Activated effector memory CD4-positive, alpha-beta T cell treated with Interleukin-2 at 50 U/mL for 16 hours (primary cell): ENCODE measurements around the gene RERE.

ENCODE experiments used
- DNase-seq: peaks from one replicate; pipeline ENCODE4 v3.0.0-alpha.2; 2020

Gene RERE

DNA sequence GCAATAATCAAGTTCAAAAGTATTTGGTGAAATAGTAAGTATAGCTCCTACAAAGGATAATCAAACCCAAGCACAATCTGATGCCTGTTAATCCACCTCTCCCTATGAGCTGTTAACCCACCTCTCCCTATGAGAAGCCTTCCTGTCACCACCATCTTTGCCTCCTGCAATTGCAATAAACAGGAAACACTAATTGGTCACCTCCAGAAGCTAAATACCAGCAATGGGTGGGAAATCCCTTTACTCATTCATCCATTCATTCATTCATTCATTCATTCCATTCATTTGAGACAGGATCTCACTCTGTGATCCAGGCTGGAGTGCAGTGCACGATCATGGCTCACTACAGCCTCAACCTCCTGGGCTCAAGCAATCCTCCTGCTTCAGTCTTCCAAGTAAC is 132.8 kb downstream of the RERE start:
- DNase-seq = no peak

DNA sequence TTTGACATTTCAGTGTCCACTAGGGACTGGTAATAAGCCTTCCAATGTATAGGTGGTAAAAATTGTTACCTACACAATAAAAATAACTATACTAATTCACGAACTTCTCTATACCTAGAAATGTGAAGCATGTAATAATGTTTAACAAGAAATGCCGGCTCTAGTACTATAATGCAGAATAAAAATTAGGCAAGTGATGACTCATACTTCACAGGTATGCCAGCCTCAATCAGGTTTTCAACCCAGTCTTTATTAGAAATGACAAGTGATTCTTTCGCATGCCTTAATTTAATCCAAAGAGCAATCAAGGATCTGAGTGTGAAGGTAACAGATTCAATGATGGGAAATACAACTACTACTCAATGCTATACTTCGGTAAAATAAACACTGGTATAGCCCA is 134.9 kb downstream of the RERE start:
- no peak for DNase-seq

DNA sequence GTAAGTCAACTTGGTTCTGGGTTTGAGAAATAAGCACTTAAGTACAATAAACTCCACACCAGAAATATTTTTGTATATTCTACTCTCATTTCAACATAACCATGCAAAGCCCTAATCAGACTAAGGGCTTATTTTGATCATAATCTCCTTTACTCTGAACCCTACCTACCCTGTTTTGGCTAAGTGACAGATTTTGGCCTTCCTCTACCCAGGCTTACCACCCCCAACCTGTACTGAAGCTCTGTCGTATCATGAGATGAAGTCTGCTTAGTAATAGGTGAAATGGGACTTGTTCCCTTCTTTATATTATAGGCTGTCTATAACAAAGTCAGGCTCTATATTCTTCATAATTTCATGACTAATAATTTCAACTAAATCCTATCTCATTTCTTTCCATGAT is 135.5 kb downstream of the RERE start:
- no peak for DNase-seq

DNA sequence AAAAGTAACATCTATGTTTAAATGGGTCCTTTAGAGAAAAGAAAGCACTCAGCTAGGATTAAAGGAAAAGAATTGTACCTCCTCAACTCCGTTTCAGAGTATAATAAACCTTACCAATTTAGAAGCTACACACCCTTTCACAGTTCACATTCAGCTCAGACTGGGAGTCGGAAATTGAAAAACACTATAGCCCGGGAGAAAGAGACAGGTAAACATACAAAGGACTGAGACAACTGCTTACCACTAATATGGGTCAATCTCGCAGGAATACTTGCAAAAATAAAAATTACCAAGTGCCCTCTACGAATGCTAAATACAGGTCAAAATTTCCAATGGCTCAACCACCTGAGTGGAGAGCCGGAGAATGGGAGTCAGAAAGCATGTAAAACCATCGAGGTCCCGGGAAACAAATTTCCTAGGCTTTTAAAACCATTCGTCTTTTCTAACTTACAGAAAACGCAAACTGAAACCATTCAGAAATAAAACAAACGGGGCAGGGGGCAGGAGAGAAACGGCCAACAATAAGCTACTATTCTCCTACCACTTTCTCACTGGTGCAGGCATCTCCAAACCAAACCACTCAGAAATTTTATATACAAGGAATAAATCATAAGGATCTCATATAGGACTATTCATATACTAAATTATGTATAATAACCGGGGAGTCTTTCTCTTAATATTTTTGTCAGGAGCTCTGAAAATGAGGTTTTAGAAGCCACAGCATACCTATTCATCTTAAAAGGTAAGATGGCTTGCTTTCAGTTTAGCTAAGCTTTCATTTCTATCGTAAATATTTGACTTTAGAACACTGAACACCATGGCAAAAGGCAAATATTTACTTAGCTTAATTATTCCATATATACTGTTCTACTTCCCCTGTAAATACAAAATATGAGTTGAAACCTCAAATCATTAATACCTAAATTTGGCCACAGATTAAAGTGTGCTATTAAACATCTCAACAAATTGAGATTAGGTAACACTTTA is 136.5 kb downstream of the RERE start:
- no peak for DNase-seq

DNA sequence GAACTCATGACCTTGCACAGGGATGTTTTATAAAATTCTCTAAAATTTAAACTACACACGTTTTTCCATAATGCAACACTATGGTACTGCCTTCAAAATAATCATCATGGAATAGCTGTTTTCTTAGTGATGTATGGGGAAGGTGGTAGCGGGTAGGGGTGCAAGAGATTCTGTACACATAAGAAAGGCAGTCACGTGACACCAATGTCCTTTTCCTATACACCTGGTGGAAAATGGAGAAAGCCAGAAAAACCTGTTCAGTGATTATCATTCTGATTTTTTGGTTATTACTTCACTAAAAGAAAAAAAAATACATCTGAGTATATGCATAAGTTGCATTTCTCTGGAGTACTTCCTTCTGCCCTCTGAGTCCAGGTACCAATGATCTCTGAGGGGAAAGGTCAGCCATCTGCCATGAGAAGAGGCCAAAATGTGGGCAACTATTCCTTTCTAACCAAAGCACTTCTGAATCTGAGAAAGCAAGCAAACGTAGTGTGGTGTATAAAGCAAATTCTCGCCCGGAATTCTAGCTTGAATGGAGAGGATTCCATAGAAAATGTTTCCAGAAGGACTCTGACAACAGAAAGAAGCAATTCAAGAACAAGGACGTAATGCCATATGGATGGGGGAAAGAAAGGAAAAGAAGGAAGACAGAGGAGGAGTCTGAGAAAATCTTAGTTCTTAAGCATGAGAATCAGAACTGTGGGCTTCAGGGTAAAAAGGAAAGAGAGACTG is 137.3 kb downstream of the RERE start:
- DNase-seq = no peak

DNA sequence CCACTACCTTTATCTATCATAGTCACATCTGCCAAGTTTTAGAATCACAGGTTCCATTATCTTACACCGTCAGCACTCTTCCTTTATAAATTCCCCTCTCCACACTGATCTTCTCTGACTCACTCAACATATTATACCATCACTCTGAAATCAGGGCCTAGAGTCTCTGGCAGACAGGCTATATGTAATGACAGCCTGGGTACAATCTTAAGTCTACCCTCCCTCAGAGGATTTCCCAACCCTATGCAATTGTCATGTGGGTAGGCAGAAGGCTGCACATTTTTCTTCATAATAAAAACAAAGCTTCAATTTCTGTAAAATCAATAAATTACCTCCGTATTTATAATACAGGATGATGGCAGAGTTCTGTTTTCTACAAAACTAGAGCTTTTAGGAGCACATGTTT is 138.0 kb downstream of the RERE start:
- DNase-seq = no peak

DNA sequence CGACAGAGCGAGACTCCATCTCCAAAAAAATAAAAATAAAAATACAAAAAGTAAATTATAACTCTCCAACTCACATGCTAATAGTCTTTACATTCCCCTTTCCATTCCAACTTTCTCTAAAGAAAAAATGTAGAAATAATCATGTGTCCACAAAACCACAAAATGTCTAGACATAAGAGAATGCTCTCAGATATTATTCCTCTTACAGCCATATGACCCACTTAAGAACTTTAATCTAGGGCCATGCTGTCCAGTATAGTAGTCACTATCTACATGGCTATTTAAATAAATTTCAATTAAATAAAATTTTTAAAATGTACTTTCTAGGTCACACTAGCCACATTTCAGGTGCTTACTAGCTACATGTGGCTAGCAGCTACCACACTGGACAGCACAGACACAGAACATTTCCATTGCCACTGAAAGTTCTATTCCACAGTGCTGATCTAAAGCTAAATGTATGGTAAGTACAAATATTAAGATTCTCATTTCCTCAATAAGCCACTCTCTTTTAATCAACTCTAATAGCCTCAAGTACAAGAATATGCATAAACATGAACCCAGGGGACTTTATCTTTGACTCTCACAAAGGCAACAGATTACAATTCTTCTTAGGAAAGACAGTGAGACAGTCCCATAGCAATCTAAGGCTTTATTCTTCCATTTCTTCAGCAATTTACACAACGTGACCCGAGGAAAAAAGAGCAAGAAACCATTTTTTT is 138.6 kb downstream of the RERE start:
- DNase-seq = no peak

DNA sequence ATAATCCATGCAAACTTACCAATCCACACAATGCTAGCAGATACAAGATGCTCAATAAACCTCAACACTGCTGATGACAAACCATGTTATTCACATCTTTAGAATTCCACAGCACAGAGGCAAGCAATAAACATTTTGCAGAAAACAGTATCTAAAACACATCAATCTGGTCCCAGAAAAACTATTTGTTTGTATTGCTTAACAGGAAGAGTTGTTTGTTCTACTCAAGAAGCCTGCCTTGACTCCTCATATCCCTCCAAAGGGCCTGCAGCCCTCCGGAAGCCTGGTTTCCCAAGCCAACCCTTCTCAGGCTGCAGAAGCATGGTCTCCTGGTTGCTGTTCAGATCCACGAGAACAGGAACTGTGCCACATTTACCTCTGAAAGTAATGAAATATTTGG is 139.7 kb downstream of the RERE start:
- DNase-seq = no peak

DNA sequence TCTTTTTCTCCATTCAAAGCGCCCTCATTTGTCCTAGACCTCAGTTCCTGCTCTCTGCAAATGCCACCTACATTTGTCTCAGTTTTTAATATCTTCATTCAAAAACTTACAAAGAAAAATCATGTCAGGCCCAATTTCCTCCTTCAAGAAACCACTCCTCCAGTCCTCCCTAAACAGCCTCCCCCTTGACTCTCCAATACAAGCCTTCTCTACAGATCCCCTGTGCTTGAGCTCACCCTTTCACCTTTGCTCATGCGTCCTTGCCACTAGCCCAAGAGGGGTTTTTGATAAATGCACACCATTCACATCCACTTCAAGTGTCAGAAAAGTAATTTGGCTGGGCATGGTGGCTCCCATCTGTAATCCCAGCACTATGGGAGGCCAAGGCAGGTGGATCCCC is 140.6 kb downstream of the RERE start:
- no peak for DNase-seq

DNA sequence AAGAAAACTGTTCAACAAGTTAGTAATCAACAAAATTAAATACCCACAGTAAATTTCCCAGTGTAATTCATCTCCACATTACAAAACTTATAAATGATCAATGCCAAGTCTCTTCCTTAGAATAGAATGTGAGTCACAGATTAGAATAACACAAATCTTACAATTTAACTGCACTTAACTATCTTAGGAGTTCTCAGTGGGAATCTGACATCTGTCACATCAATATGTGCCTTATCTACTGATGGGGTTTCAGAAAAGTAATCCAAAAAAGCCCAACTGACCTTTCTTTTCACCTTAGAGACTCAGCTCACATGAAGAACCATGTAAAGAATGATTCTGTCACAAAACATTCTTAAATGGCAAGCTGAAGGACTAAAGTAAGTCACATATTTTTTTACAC is 141.4 kb downstream of the RERE start:
- no peak for DNase-seq

DNA sequence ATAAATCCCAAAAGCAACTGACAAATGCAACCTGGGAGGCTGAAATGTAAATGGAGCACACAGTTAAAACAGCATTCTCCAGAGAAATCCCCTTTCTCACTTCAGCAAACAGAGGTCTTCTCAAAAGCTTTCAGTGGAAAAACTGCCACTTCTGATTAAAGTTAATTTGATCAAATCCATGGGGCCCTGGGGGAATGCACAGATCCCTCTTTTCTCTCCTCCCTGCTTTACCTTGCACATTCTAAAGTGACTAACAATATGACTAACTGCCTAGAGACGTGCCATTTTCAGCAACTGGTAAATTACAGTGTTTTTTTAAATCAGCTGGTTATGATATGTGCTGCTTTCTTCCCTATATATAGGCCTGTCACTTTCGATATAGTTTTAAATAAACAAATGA is 142.5 kb downstream of the RERE start:
- no peak for DNase-seq

DNA sequence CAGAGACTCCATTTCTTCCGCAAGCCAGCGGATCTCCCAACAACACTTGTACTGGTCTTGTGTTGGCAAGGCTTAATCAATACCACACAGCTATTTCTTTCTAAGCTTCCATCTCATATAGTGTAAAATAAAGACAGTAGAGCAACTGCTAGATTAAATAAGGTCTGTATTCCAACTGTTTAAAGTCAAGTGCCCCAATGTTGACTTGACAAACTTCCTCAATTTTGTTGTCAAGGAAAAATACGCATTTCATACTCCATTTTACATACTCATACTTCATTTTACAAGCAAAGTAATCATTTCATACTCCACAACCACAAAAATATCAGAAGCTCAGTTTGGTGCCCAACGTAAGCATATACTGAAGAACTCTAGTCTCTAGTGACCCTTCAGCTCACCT is 143.0 kb downstream of the RERE start:
- DNase-seq = no peak

DNA sequence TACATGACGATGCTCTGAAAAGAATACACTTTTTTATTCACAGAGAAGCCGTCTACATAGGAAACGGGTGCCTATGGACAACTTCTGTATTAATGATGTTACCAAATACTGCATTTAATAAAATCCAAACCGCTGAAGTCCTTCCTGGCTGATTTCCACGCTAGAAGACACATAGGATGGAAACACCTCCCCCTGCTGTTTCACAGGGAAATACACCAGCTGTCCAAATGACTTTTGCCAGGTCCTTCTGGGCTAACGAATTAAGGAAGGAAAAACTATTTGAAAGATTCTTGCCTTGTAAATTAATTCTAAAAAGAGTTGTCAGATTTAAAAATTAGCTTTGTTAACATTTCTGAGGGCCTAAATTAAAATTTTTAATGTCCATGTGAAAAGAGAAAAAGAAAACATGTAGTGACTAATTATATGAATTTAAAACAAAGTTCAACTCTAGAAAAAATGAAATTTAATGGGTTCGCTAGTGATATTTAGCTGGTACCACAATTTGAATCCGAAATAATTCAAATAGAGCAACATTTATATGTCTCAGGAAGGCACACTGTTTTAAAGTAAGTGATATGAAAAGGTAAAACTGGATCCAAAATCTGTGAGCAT is 146.0 kb downstream of the RERE start:
- DNase-seq = no peak

DNA sequence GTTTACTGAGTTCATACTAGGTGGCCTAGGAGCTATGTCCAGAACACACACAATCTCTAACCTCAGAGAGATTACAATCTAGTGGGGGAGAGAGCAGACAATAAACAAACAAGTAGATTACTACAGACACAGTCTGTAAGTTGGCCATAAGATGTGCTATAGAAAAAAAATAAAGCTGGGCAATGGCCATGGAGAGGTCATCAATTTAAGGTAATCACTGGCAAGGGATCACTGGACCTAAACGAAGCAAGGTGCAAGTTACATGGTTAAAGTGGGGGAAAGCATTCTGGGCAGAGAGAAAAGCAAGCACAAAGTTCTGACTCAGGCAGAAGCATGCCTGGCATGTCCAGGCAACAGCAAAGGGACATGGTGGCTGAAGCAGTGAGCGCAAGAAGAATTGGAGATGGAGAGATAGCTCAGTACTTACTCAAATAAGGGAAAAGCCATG is 147.0 kb downstream of the RERE start:
- DNase-seq = no peak

DNA sequence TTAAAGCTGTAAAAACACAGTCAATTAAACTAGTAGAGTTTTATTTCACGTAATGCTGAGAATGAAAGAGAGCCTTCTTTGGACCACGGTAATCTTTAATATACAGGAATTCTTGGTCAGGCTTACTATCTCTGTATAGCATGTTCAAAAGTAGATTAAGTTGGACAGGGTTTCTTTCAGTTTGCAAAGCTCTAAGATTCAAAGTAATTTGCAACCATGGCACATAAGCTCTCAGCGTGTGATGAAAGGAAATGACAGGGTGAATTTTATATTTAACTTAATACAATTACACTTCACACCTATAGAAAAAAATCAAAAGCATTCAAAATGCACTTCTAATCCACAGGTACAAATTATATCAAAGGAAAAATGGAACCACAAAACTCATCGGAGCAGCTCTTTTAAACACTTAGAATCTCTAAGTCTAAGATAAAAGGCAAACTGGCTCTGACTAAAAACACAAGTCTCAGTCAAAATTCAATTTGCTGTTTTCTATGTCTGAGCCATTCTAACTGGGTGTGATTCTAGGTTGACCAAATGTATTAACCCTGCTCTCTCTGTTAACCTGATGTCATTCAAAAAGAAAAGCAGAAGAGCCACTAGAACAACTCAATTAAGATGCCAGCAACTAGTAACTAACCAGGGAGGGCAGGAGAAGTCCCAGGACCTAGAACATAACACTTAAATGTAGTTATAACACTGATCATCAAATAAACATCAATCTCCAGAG is 147.7 kb downstream of the RERE start:
- DNase-seq = no peak

DNA sequence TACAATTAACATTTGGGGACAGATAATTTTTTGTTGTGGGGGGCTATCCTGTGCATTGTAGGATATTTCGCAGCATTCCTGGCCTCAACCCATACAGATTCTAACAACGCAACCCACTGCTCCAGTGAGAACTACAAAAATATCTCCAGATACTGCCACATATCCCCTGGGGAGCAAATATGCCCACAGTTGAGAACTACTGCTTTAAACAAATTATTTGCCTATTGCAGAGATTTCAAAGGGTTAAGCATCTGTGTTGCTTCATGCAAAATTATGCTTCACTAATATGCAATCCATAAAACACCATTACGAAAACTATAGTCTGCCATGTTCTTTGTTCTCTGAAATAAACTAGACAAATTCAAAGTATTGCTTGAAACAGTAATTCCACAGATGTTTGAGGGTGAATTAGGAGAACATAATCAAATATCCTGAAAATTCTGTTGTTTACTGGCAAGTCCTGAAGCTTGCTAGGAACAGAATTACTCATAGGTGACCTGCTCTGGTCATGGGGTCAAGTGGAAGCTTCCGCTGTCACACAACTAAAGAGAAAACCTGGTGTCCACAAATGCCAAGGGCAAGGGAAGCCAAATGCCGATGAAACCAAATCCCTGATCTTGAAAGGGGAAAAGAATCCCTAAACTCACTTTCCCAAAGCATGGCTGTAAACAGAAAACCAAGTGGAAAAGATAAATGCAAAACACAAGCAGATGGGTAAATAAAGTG is 149.4 kb downstream of the RERE start:
- DNase-seq = no peak

DNA sequence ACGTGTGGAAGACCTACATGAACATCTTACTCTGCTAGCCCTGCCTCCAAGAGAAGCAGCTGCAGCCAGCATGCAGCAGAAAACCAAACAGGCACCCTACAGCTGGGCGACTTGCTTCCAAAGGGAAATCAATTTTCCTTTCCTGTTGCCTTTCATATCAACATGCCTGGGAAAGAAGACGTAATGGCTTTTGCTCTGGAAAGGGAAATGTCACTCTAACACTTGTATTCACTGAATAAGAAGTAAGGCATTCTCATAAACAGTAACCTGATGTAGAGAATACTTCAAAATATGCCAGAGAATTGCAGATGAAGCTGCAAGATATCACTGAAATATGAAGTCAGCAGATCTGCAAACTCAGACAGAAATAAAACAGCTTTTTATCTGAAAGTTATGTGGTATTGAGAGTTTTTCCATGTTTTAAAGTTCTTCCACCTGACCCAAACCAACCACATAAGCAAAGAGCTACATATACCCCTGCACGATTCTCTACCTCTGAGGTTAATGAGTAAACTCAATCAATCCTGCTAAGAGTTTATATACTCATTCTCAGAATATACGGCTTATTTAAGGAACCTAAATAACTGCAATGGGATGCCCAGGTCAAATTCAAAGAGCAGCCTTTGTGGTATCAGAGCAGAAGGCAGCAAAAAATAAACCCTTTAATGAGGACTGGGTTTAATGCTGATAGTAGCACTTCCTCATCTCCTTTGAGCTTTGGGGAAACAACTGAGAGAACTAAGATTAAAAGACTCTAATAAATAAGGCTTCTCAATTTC is 150.9 kb downstream of the RERE start:
- DNase-seq = no peak

DNA sequence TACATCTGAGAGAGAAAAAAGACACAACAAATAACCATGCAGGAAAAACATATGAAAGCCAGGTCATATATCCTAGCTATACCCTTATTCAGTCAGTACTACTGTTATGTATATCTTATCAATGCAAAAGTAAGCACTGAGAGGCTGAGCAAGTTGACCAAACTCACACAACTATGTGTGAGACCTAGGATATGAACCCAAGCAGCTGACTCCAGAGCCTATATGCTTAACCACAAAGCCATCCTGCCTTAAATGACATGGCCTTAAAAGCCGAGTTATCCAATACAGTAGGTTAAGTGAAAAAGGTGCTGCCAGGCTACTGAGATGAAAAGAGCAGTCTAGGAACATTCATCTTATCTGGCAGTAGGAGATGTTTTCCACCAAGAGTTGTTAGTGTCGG is 151.6 kb downstream of the RERE start:
- no peak for DNase-seq

DNA sequence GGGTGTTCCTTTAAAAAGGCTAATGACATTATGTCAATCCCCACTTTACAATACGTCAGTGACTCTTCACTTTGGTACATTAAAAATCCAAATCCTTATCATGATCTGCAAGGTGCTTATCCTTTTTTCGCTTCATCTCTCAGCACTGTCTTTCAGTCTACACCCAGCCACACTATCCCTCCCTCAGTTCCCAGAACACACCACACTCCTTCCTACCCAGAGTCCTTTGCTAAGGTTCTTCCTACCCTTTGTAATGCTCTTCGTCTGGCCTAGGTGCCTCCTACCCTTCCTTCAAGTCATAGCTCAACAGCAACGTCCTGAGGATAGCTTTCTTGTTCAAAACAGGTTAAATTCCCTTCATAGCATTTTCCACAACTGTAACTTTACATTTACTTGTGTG is 152.6 kb downstream of the RERE start:
- no peak for DNase-seq

DNA sequence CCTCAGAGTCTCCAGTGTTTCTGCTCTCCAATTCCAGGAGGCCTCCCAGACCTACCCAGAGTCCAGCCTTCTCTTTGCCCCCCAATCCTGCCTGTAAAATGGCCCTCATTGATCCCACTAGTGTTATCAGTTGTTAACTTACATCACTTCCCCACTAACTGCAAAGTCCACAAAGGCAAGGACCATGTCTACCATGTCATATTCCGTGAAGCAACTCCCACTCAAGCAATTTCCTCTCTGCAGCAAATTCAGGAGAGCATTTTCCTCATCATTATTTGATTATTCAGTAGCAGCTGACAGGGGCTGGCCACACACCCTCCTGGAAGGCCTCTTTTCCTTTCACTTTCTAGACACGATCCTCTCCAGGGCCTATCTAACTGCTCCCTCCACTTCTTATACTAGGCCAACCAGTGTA is 153.5 kb downstream of the RERE start:
- DNase-seq = no peak
